IMR-90 (cell line): ENCODE data around the gene KHNYN. TPM values are rescaled to one million over a fixed set of nuclear protein-coding genes. Genes with fewer than 3 reads are reported as not detected.

Source experiments
- CHD1 ChIP-seq: IDR thresholded peaks from 2 replicates; pipeline ENCODE4 v1.6.1; 2012; ENCODE audit warnings: low read depth, low read length, improper control_type of control experiment
- CTCF ChIP-seq: conservative IDR thresholded peaks from 2 replicates; pipeline ENCODE4 v1.5.1; 2012; ENCODE audit warnings: mild to moderate bottlenecking, low read depth, low read length, improper control_type of control experiment
- polyA plus RNA-seq, 3 experiments: library from polyadenylated mRNA; depleted of rRNA; stranded (reverse); fragments of >200 nt; gene quantifications; 2 replicates each; pipeline ENCODE4 v1.2.3, GENCODE V29; 2012; ENCODE audit warnings: low replicate concordance in 1 of 3
- total RNA-seq: library from RNA; depleted of rRNA; stranded (reverse); fragments of >200 nt; gene quantifications from 2 replicates; pipeline ENCODE4 v1.2.3, GENCODE V29; 2012

KHNYN gene
- total and polyA plus RNA-seq, 2 of the 4 experiments (the other 2 are of a cell fraction): 18.9 to 24.4 TPM

GRCh38 chr14:24432259-24433131 is 2.7 kb downstream of the KHNYN start (continued):
- TF ChIP-seq CTCF (no peak), CHD1 (no peak)
